Activated naive CD4-positive, alpha-beta T cell treated with Interleukin-2 at 50 U/mL for 16 hours (primary cell): ENCODE measurements around the gene UTF1.
"Not testable (repeated sequence)": the region's sequence is repeated elsewhere in the genome, so short reads cannot be mapped to it uniquely, and the experiment has no call there.

Experiments
- DNase-seq: peaks from one replicate; pipeline ENCODE4 v3.0.0-alpha.2; 2020

The UTF1 gene

GRCh38 chr10:133230387-133231195 is 574 bp downstream of the UTF1 start:
- peak; percentile 19 for DNase-seq

GRCh38 chr10:133231244-133231945 is 1.4 kb downstream of the UTF1 start:
- no peak for DNase-seq

- no peak for DNase-seq
These were observed 2.0 kb downstream of the UTF1 start for GRCh38 chr10:133231946-133232574.

- not testable (repeated sequence) for DNase-seq
These were observed 4.8 kb downstream of the UTF1 start for GRCh38 chr10:133234796-133235195.

- no peak for DNase-seq
These were observed 5.3 kb downstream of the UTF1 start for GRCh38 chr10:133235265-133235855.

GRCh38 chr10:133235932-133236331 is 5.9 kb downstream of the UTF1 start:
- no peak for DNase-seq

- DNase-seq, result no peak
These were observed 6.6 kb downstream of the UTF1 start for GRCh38 chr10:133236401-133237240.

- DNase-seq, result no peak
These were observed 7.2 kb downstream of the UTF1 start for GRCh38 chr10:133237241-133237587.

GRCh38 chr10:133237588-133238465 is 7.8 kb downstream of the UTF1 start, which contains the start of gene VENTX:
Gene VENTX (plus strand): TSS chr10:133237855. CDS start chr10:133237915, 60 bp downstream.
- no peak for DNase-seq

GRCh38 chr10:133238466-133238804 is 8.4 kb downstream of the UTF1 start:
- DNase-seq, result no peak

GRCh38 chr10:133239990-133240389 is 10.0 kb downstream of the UTF1 start:
- no peak for DNase-seq

GRCh38 chr10:133241501-133242205 is 11.6 kb downstream of the UTF1 start:
- DNase-seq, result peak; percentile 24

GRCh38 chr10:133242611-133243356 is 12.8 kb downstream of the UTF1 start:
- no peak for DNase-seq

- no peak for DNase-seq
These were observed 13.6 kb downstream of the UTF1 start for GRCh38 chr10:133243593-133243992.

GRCh38 chr10:133245439-133246235 is 15.6 kb downstream of the UTF1 start:
- DNase-seq, result no peak

- no peak for DNase-seq
These were observed 16.2 kb downstream of the UTF1 start for GRCh38 chr10:133246236-133246626.

GRCh38 chr10:133247681-133248333 is 17.8 kb downstream of the UTF1 start:
- no peak for DNase-seq

GRCh38 chr10:133248334-133248715 is 18.3 kb downstream of the UTF1 start:
- no peak for DNase-seq
